ENCODE data around the gene KPNA3. TPM values are rescaled to one million over a fixed set of nuclear protein-coding genes. Genes with fewer than 3 reads are reported as not detected.

The KPNA3 gene, protein sequence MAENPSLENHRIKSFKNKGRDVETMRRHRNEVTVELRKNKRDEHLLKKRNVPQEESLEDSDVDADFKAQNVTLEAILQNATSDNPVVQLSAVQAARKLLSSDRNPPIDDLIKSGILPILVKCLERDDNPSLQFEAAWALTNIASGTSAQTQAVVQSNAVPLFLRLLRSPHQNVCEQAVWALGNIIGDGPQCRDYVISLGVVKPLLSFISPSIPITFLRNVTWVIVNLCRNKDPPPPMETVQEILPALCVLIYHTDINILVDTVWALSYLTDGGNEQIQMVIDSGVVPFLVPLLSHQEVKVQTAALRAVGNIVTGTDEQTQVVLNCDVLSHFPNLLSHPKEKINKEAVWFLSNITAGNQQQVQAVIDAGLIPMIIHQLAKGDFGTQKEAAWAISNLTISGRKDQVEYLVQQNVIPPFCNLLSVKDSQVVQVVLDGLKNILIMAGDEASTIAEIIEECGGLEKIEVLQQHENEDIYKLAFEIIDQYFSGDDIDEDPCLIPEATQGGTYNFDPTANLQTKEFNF
- total RNA-seq = 10 to 100 TPM; 59.1 to 60.6 TPM

- intact Hi-C loops (cut with micrococcal nuclease) = no loop called here
- ATAC-seq (peak; percentile 94), DNase-seq (peak; percentile 97)
- Mint-ChIP-seq H3K27me3 (no peaks in the 10 kb centered on the region), H3K4me1 (ENCODE audit: low read depth) (peaks cover 32% of the 10 kb centered on the region), H3K9me3 (no peaks in the 10 kb centered on the region), H3K36me3 (ENCODE audit: low read depth) (peaks cover 19% of the 10 kb centered on the region), H3K4me3 (peak within 1 kb of the TSS; percentile 80), H3K27ac (peak within 1 kb of the TSS; percentile 96)
- ChIA-PET POLR2A (interaction anchor here (0.9 to 2.5 kb wide), 13 partner anchors 8 to 348 kb away, joined by 3 to 9 read pairs (median 4); partner anchors contain the start of genes EBPL, PHF11, SETDB2 and SPRYD7), CTCF (interaction anchor here (0.6 to 2.5 kb wide), 8 partner anchors 16 to 1116 kb away, joined by 3 to 7 read pairs (median 3); partner anchors contain the start of gene SPRYD7)
- TF ChIP-seq, protein P1, sequence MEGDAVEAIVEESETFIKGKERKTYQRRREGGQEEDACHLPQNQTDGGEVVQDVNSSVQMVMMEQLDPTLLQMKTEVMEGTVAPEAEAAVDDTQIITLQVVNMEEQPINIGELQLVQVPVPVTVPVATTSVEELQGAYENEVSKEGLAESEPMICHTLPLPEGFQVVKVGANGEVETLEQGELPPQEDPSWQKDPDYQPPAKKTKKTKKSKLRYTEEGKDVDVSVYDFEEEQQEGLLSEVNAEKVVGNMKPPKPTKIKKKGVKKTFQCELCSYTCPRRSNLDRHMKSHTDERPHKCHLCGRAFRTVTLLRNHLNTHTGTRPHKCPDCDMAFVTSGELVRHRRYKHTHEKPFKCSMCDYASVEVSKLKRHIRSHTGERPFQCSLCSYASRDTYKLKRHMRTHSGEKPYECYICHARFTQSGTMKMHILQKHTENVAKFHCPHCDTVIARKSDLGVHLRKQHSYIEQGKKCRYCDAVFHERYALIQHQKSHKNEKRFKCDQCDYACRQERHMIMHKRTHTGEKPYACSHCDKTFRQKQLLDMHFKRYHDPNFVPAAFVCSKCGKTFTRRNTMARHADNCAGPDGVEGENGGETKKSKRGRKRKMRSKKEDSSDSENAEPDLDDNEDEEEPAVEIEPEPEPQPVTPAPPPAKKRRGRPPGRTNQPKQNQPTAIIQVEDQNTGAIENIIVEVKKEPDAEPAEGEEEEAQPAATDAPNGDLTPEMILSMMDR (IDR thresholded peaks at IDR 0.05) = no peak
These were observed at the start of gene KPNA3 for GRCh38 chr13:49792550-49793324. KPNA3 (minus strand) TSS chr13:49792682; CDS start chr13:49792506, 176 bp downstream.

DNA sequence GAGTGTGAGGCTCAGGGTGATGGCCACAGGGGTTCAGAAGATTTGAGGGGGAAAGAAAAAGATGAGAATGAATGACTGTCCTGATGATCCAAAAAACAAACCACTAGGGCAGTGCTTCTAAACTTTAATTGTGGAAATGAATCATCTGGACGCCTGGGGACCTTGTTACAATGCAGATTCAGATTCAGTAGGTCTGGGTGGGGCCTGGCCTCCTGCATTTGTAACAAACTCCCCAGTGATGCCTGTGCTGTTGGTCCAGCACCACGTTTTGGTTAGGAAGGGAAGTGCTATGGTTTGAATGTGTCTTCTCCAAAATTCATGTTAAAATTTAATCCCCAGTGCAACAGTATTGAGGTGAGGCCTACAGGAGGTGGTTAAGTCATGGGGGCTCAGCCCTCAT lies 49.5 kb upstream of the KPNA3 start:
- Mint-ChIP-seq H3K36me3 (ENCODE audit: low read depth) (no peaks in the 10 kb centered on the region), H3K4me1 (ENCODE audit: low read depth) (no peaks in the 10 kb centered on the region), H3K27me3 (no peaks in the 10 kb centered on the region), H3K9me3 (no peaks in the 10 kb centered on the region), H3K4me3 (no peak overlapping the region), H3K27ac (no peak overlapping the region)
- ChIA-PET CTCF (interaction anchor here (0.6 kb wide), 1 partner anchor 135 kb away, joined by 3 read pairs; no protein-coding TSS in a partner anchor), POLR2A (no interaction called here)
- intact Hi-C loops (cut with micrococcal nuclease) = no loop called here
- DNase-seq = no peak
- ATAC-seq = no peak
- TF ChIP-seq, protein P1 (IDR thresholded peaks at IDR 0.05) = no peak

DNA sequence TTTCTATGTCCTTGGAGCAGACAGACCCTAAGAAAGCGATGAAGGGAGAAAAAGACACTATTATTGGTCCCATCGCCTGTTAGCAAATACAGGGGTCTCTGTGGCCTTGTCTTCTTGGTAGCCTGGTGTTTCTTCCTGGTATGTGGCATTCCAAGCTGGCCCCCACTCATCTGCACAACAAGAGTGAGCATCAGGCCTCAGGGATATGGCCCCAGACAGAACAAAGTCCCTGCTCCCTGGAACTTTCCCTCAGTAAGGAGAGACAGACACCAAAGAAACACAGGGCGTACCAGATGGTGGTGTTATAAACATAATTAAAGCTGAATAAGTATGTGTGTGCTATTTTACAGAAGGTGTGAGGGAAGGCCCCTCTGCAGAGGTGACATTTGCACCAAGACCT lies 48.2 kb upstream of the KPNA3 start:
- no peaks in the 10 kb centered on the region for H3K9me3 Mint-ChIP-seq
- no peak overlapping the region for H3K4me3 Mint-ChIP-seq
- DNase-seq = no peak
- ChIA-PET CTCF (no interaction called here), POLR2A (no interaction called here)
- no peak overlapping the region for H3K27ac Mint-ChIP-seq
- TF ChIP-seq, protein P1 (IDR thresholded peaks at IDR 0.05) = no peak
- no peaks in the 10 kb centered on the region for H3K36me3 Mint-ChIP-seq (ENCODE audit: low read depth)
- no peaks in the 10 kb centered on the region for H3K27me3 Mint-ChIP-seq
- H3K4me1 Mint-ChIP-seq (ENCODE audit: low read depth) = no peaks in the 10 kb centered on the region
- ATAC-seq = no peak
- intact Hi-C loops (cut with micrococcal nuclease) = no loop called here

DNA sequence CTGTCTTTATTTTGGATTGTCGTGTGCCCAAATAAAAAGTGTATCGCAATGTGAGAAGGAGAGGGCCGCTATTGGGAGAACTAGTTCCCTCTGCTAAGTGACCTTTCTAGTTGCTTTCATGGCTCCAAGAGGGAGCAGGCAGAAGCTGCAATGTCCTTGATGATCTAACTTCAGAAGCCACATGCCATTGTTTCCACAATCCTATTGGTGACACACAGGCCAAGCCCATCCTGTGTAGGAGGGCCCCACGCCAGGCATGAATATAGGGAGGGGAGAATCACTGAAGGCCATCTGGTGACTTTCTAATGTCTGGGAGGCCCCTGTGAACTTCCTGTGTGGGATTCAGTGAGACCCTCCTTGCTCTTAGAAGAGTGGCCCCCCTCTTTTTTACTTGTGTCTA lies 47.8 kb upstream of the KPNA3 start:
- Mint-ChIP-seq H3K4me1 (ENCODE audit: low read depth) (no peaks in the 10 kb centered on the region), H3K4me3 (no peak overlapping the region), H3K27ac (no peak overlapping the region), H3K27me3 (no peaks in the 10 kb centered on the region), H3K36me3 (ENCODE audit: low read depth) (no peaks in the 10 kb centered on the region), H3K9me3 (no peaks in the 10 kb centered on the region)
- DNase-seq = peak; percentile 10
- CTCF ChIA-PET = no interaction called here
- POLR2A ChIA-PET = no interaction called here
- ATAC-seq = no peak
- intact Hi-C loops (cut with micrococcal nuclease) = no loop called here
- TF ChIP-seq, protein P1 (IDR thresholded peaks at IDR 0.05) = no peak
